ENCODE data around the gene TARDBP.

DNA sequence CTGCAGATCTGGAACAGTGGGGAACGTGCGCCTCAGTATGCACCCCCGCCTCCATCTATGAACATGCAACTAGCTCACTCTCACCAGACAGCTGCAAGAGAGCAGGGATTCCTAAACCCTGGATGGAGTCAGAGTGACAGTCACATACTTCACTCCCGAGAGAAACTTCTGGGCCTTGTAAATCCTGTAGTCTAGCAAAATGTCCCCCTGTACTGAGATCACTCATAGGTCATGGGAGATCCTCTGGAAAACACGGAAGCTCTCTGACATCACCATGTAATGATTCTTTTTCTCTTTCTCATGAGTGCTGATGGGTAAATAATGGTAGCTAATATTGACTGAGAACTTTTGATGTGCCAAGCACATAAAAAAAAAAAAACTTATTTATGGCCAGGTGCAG lies 23.4 kb upstream of the TARDBP start:
- TF ChIP-seq POLR2A (IDR thresholded peaks at IDR 0.05) = no peak
- TF ChIP-seq, protein P1, sequence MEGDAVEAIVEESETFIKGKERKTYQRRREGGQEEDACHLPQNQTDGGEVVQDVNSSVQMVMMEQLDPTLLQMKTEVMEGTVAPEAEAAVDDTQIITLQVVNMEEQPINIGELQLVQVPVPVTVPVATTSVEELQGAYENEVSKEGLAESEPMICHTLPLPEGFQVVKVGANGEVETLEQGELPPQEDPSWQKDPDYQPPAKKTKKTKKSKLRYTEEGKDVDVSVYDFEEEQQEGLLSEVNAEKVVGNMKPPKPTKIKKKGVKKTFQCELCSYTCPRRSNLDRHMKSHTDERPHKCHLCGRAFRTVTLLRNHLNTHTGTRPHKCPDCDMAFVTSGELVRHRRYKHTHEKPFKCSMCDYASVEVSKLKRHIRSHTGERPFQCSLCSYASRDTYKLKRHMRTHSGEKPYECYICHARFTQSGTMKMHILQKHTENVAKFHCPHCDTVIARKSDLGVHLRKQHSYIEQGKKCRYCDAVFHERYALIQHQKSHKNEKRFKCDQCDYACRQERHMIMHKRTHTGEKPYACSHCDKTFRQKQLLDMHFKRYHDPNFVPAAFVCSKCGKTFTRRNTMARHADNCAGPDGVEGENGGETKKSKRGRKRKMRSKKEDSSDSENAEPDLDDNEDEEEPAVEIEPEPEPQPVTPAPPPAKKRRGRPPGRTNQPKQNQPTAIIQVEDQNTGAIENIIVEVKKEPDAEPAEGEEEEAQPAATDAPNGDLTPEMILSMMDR (IDR thresholded peaks at IDR 0.05) = no peak

All from esophagus squamous epithelium (tissue), 4 donors.